GM19239 (cell line): ENCODE data around the gene HMOX2.

Experiments
- DNase-seq: peaks from one replicate; pipeline ENCODE4 v3.0.0; 2011; ENCODE audit warnings: low spot score; ENCODE audit not compliant: insufficient read length
- FAIRE-seq: peaks from 2 replicates; lab custom pipeline; 2011; peaks lifted over from hg19 to GRCh38; lab: Jason Lieb, UNC

HMOX2 gene

GRCh38 chr16:4538350-4539235, 62.4 kb downstream of the HMOX2 start, which contains the start of gene CDIP1:
TSS of gene CDIP1 (minus strand) at chr16:4538773. CDS start at chr16:4514130, 24,643 bp downstream.
- peak; percentile 97 for FAIRE-seq
- peak; percentile 92 for DNase-seq

GRCh38 chr16:4539716-4540284, 63.6 kb downstream of the HMOX2 start:
- no peak for DNase-seq
- FAIRE-seq: no peak

GRCh38 chr16:4544473-4544872, 68.3 kb downstream of the HMOX2 start:
- no peak for FAIRE-seq
- DNase-seq: no peak

- FAIRE-seq: no peak
Measured at GRCh38 chr16:4548124-4548523, 71.9 kb downstream of the HMOX2 start.

GRCh38 chr16:4550591-4550990, 74.4 kb downstream of the HMOX2 start:
- FAIRE-seq (no peak), DNase-seq (no peak)

More at GRCh38 chr16:4548124-4548523, 71.9 kb downstream of the HMOX2 start:
- DNase-seq: no peak

DNA sequence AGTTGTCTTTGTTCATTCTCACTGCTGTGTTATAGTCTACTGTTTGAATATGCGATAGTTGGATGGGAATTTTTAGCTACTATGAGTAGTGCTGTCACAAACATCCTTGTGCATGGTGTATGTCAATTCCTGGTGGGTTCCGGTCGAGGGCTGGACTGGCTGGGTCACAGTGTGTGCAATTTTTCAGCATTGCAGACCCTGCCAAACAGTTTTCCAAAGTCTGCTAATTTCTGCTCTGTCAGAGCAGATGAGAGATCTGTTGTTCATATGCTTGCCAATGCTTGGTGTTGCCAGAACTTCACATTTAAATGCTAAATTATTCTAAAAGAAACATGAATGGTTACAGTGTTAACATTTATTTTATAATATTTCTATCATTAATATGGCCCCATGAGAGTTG, 76.3 kb downstream of the HMOX2 start:
- FAIRE-seq (no peak), DNase-seq (no peak)

GRCh38 chr16:4556112-4556511, 79.9 kb downstream of the HMOX2 start, which contains the start of gene C16orf96:
TSS of gene C16orf96 (plus strand) at chr16:4556340. CDS start at chr16:4556490, 150 bp downstream.
- FAIRE-seq (no peak), DNase-seq (no peak)

DNA sequence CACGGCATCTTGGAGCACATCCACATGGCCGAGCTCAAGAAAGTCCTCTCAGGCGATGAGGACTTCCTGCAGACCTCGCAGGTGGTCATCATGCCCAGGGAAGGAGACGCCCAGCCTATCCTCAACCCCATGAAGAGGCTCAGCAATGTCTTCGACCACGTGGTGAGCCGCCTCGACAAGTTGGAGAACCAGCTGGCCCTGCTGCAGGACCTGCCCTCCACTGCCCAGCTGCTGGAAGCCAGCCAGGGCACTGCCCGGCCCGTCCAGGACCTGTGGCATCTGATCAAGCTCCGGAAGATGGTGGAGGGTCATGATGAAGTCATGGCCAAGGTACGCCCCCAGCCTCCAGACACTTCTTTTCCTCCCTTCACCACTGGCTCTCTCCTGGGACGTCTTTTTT, 80.4 kb downstream of the HMOX2 start:
- no peak for FAIRE-seq
- DNase-seq: no peak

DNA sequence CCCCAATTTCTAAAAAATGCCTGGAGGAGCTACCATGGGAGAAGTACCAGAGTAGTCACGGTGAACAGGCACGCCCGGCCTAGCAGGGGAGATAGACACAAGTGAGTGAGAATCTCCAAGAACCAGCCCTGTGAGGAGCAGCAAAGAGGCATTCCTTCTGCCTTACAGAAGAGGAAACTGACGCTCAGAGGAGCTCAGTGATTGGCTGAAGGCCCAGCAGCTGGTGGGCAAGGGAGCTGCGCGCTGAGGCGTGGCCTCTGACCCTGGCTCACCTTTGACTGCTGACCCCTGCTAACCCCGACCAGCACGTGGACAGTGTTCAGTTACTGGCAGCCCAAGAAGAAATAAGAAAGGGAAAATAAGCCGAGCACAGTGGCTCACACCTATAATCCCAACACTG, 81.8 kb downstream of the HMOX2 start:
- no peak for FAIRE-seq

More for the DNA sequence above, 81.8 kb downstream of the HMOX2 start:
- DNase-seq: no peak
